WTC11 (cell line): ENCODE data around the gene PICK1. TPM values are rescaled to one million over a fixed set of nuclear protein-coding genes. Genes with fewer than 3 reads are reported as not detected.

ENCODE experiments used
- ATAC-seq: fragments of 200-7000 bp; cut with Tn5 transposase; 2 replicates; pipeline ENCODE4 v1.10.0; 2021; ENCODE audit warnings: mild to moderate bottlenecking, moderate library complexity
- CTCF ChIA-PET: fragments of 300-600 bp; sonication (Branson Sonifier 250); formaldehyde crosslinking; loops from one replicate; lab custom pipeline; 2021; ENCODE audit warnings: antibody characterized with exemption; lab: Charles Lee
- POLR2A ChIA-PET: fragments of 350-600 bp; sonication (Branson Sonifier 250); formaldehyde crosslinking; loops from one replicate; lab custom pipeline; 2021; ENCODE audit warnings: antibody characterized with exemption; lab: Charles Lee
- DNase-seq: peaks from one replicate; pipeline ENCODE4 v3.0.0; 2021; ENCODE audit warnings: low spot score
- H3K27ac Mint-ChIP-seq: 2 replicates; pipeline ENCODE4 v1.8.0; 2021; ENCODE audit warnings: mixed read lengths
- H3K27me3 Mint-ChIP-seq: 2 replicates; pipeline ENCODE4 v1.8.0; 2021; ENCODE audit warnings: low read depth, mild to moderate bottlenecking, moderate library complexity, mixed read lengths
- H3K36me3 Mint-ChIP-seq: 2 replicates; pipeline ENCODE4 v1.8.0; 2021; ENCODE audit warnings: mixed read lengths
- H3K4me1 Mint-ChIP-seq: 2 replicates; pipeline ENCODE4 v1.8.0; 2022; ENCODE audit warnings: mixed read lengths
- H3K4me3 Mint-ChIP-seq: 2 replicates; pipeline ENCODE4 v1.8.0; 2021; ENCODE audit warnings: mild to moderate bottlenecking, moderate library complexity, mixed read lengths
- H3K9me3 Mint-ChIP-seq: 2 replicates; pipeline ENCODE4 v1.8.0; 2021; ENCODE audit warnings: mixed read lengths
- AFF4 ChIP-seq: sonication (generic); formaldehyde crosslinking; IDR thresholded peaks from 2 replicates; pipeline ENCODE4 v1.8.1; 2023; ENCODE audit warnings: mild to moderate bottlenecking, missing genetic modification reagents, borderline replicate concordance
- AR ChIP-seq: fragments of 250-450 bp; sonication (Bioruptor Pico); IDR thresholded peaks from 2 replicates; pipeline ENCODE4 v1.9.0; 2021; ENCODE audit warnings: mild to moderate bottlenecking
- ETV6 ChIP-seq: sonication (generic); formaldehyde crosslinking; IDR thresholded peaks from 2 replicates; pipeline ENCODE4 v1.8.1; 2022; ENCODE audit warnings: mild to moderate bottlenecking, missing genetic modification reagents
- HMGA2 ChIP-seq: fragments of 250-450 bp; sonication (Bioruptor Pico); IDR thresholded peaks from 2 replicates; pipeline ENCODE4 v1.4.0; 2021; ENCODE audit warnings: mild to moderate bottlenecking, moderate library complexity
- SMAD3 ChIP-seq: sonication (generic); formaldehyde crosslinking; IDR thresholded peaks from 2 replicates; pipeline ENCODE4 v1.8.0; 2022; ENCODE audit warnings: missing genetic modification reagents, mild to moderate bottlenecking, borderline replicate concordance
- ZNF317 ChIP-seq: sonication (generic); formaldehyde crosslinking; IDR thresholded peaks from 2 replicates; pipeline ENCODE4 v1.8.1; 2023; ENCODE audit warnings: low read depth, mild to moderate bottlenecking, moderate library complexity, missing genetic modification reagents, borderline replicate concordance
- ZNF512 ChIP-seq: sonication (generic); formaldehyde crosslinking; IDR thresholded peaks from 2 replicates; pipeline ENCODE4 v1.8.1; 2022; ENCODE audit warnings: missing genetic modification reagents, borderline replicate concordance
- total RNA-seq: library from RNA; stranded (reverse); gene quantifications from 3 replicates; pipeline ENCODE4 v1.2.3, GENCODE V29; 2021
- TF ChIP-seq, protein P1 (sequence below): sonication (generic); formaldehyde crosslinking; IDR thresholded peaks from 2 replicates; pipeline ENCODE4 v1.8.0; 2022; ENCODE audit warnings: missing genetic modification reagents
- TF ChIP-seq, protein P2 (sequence below): sonication (generic); formaldehyde crosslinking; IDR thresholded peaks from 2 replicates; pipeline ENCODE4 v1.8.0; 2022; ENCODE audit warnings: mild to moderate bottlenecking, missing genetic modification reagents
- TF ChIP-seq, protein P3 (sequence below): sonication (generic); formaldehyde crosslinking; IDR thresholded peaks from 2 replicates; pipeline ENCODE4 v1.8.1; 2023; ENCODE audit warnings: mild to moderate bottlenecking, missing genetic modification reagents, moderate library complexity

Gene PICK1
- total RNA-seq, 1 experiment from 2014 or later: 33.4 TPM

GRCh38 chr22:38086942-38087341 is 29.7 kb downstream of the PICK1 start:
- H3K36me3 Mint-ChIP-seq: no peaks in the 10 kb centered on the region
- ATAC-seq: no peak
- no peak overlapping the region for H3K27ac Mint-ChIP-seq
- peaks cover 8% of the 10 kb centered on the region for H3K27me3 Mint-ChIP-seq
- H3K9me3 Mint-ChIP-seq: no peaks in the 10 kb centered on the region
- POLR2A ChIA-PET: interaction anchor here (0.7 to 0.9 kb wide), 2 partner anchors 13 to 940 kb away, joined by 4 read pairs; no protein-coding TSS in a partner anchor
- DNase-seq: no peak
- CTCF ChIA-PET: interaction anchor here (0.6 to 14.3 kb wide), 3 partner anchors 14 to 69 kb away, joined by 3 to 183 read pairs (median 12); no protein-coding TSS in a partner anchor
- TF ChIP-seq HMGA2 (no peak), ETV6 (no peak), AFF4 (CRISPR knock-in tag) (no peak), AR (CRISPR knock-in tag) (no peak)
- TF ChIP-seq, all 79 proteins: peak for 0
- Mint-ChIP-seq H3K4me1 (peaks cover 9% of the 10 kb centered on the region), H3K4me3 (no peak overlapping the region)

DNA sequence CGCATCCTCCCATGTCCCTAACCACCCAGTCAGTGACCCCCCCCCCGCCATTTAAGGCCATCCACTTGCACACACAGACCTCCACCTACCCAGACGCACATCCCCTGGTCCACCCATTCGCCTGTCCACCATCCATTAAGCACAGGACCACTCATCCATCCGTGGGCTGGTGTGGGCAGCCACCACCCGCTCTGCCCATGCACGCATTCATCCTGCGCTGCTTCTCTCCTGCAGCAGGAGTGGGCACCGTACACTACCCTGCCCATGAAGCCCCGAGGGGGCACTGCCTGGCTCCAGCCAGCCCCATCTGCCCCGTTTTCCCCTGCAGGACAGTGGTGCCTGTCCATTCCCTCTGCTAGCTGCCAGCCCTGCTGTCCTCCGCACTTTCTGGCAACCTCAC is 30.7 kb downstream of the PICK1 start:
- ChIA-PET POLR2A (interaction anchor here (0.9 kb wide), 1 partner anchor 13 kb away, joined by 4 read pairs; no protein-coding TSS in a partner anchor), CTCF (interaction anchor here (14.3 kb wide), 1 partner anchor 13 kb away, joined by 183 read pairs; no protein-coding TSS in a partner anchor)
- Mint-ChIP-seq H3K9me3 (no peaks in the 10 kb centered on the region), H3K4me1 (peaks cover 9% of the 10 kb centered on the region), H3K27me3 (peaks cover 3% of the 10 kb centered on the region; the same call in 1 of the 2 replicates), H3K27ac (no peak overlapping the region), H3K36me3 (no peaks in the 10 kb centered on the region), H3K4me3 (peak overlapping the region; percentile 21; the same call in 1 of the 2 replicates)
- TF ChIP-seq, protein P1, sequence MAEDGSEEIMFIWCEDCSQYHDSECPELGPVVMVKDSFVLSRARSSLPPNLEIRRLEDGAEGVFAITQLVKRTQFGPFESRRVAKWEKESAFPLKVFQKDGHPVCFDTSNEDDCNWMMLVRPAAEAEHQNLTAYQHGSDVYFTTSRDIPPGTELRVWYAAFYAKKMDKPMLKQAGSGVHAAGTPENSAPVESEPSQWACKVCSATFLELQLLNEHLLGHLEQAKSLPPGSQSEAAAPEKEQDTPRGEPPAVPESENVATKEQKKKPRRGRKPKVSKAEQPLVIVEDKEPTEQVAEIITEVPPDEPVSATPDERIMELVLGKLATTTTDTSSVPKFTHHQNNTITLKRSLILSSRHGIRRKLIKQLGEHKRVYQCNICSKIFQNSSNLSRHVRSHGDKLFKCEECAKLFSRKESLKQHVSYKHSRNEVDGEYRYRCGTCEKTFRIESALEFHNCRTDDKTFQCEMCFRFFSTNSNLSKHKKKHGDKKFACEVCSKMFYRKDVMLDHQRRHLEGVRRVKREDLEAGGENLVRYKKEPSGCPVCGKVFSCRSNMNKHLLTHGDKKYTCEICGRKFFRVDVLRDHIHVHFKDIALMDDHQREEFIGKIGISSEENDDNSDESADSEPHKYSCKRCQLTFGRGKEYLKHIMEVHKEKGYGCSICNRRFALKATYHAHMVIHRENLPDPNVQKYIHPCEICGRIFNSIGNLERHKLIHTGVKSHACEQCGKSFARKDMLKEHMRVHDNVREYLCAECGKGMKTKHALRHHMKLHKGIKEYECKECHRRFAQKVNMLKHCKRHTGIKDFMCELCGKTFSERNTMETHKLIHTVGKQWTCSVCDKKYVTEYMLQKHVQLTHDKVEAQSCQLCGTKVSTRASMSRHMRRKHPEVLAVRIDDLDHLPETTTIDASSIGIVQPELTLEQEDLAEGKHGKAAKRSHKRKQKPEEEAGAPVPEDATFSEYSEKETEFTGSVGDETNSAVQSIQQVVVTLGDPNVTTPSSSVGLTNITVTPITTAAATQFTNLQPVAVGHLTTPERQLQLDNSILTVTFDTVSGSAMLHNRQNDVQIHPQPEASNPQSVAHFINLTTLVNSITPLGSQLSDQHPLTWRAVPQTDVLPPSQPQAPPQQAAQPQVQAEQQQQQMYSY (CRISPR knock-in tag): peak; percentile 23; the same call in 1 of the 2 replicates
- no peak for TF ChIP-seq ZNF317 (CRISPR knock-in tag)
- ATAC-seq (no peak), DNase-seq (no peak)

- peak; percentile 13; the same call in 1 of the 2 replicates for ATAC-seq
- DNase-seq: no peak
These were observed 31.6 kb downstream of the PICK1 start for GRCh38 chr22:38088629-38089473.

More at GRCh38 chr22:38088629-38089473, 31.6 kb downstream of the PICK1 start:
- TF ChIP-seq, protein P2, sequence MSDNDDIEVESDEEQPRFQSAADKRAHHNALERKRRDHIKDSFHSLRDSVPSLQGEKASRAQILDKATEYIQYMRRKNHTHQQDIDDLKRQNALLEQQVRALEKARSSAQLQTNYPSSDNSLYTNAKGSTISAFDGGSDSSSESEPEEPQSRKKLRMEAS (CRISPR knock-in tag): peak; percentile 42; the same call in 1 of the 2 replicates
- TF ChIP-seq, protein P3, sequence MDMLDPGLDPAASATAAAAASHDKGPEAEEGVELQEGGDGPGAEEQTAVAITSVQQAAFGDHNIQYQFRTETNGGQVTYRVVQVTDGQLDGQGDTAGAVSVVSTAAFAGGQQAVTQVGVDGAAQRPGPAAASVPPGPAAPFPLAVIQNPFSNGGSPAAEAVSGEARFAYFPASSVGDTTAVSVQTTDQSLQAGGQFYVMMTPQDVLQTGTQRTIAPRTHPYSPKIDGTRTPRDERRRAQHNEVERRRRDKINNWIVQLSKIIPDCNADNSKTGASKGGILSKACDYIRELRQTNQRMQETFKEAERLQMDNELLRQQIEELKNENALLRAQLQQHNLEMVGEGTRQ (CRISPR knock-in tag): peak; percentile 30; the same call in 1 of the 2 replicates
- TF ChIP-seq SMAD3 (CRISPR knock-in tag) (no peak), ZNF512 (CRISPR knock-in tag) (no peak)
- H3K4me3 Mint-ChIP-seq: no peak overlapping the region
- no peaks in the 10 kb centered on the region for H3K36me3 Mint-ChIP-seq
- no peaks in the 10 kb centered on the region for H3K9me3 Mint-ChIP-seq
- H3K27ac Mint-ChIP-seq: no peak overlapping the region
- no peaks in the 10 kb centered on the region for H3K27me3 Mint-ChIP-seq
- POLR2A ChIA-PET: interaction anchor here (0.6 kb wide), 1 partner anchor 1393 kb away, joined by 4 read pairs; no protein-coding TSS in a partner anchor
- peaks cover 5% of the 10 kb centered on the region; the same call in 1 of the 2 replicates for H3K4me1 Mint-ChIP-seq
- CTCF ChIA-PET: interaction anchor here (0.6 to 14.3 kb wide), 7 partner anchors 12 to 117 kb away, joined by 3 to 183 read pairs (median 6); no protein-coding TSS in a partner anchor
